HG02678 (cell line): ENCODE data around the gene FGFBP2.
A peak's percentile ranks its signal among the peaks of the same experiment; 100 is the strongest.

Experiments used
- ATAC-seq: cut with Tn5 transposase; IDR thresholded peaks from one replicate; pipeline ENCODE4 v1.9.1; 2021; ENCODE audit warnings: mild to moderate bottlenecking, moderate library complexity; ENCODE audit not compliant: unreplicated experiment

FGFBP2 gene, protein sequence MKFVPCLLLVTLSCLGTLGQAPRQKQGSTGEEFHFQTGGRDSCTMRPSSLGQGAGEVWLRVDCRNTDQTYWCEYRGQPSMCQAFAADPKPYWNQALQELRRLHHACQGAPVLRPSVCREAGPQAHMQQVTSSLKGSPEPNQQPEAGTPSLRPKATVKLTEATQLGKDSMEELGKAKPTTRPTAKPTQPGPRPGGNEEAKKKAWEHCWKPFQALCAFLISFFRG

DNA sequence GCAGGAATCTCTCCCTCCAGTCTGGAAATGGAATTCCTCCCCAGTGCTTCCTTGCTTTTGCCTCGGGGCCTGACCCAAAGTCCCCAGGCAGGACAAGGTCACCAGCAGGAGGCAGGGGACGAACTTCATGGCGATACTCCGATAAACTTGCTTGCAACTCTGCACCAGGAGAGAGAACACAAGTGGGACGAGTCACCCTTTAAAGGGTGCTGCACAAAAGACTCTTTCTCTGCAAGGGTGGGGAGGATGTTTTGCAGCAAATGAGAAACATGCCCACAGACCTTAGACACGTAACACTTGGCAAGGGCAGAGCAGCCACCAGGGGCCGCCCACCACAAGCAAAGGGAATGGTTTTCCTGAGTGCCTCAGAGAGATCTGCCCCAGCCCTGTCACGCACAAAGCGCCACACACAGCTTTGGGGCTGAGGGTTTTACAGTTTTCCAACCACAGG is at the start of gene FGFBP2:
TSS of gene FGFBP2 (minus strand) at position 175 of the 451 bp plus-strand sequence. CDS start at position 129, 46 bp downstream.
- peak; percentile 54 for ATAC-seq

DNA sequence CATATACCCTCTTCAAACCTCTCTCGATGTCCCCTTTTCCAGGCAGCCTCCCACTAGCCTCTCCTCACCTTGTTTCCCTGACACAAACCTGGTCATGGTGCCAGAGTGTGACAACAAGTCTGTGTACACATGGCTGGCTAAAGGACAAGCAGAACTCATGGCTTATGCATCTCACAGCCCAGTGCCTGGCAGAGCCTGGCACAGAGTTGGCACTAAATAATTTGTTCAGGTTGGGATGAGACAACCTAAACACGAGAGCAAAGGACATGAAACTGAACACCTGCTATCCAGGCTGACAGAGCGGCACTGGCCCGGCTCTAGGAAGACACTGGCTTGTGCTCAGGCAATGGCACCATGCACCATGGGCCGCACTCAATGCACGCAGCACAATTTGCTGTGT is 48.2 kb upstream of the FGFBP2 start:
- ATAC-seq, result no peak

DNA sequence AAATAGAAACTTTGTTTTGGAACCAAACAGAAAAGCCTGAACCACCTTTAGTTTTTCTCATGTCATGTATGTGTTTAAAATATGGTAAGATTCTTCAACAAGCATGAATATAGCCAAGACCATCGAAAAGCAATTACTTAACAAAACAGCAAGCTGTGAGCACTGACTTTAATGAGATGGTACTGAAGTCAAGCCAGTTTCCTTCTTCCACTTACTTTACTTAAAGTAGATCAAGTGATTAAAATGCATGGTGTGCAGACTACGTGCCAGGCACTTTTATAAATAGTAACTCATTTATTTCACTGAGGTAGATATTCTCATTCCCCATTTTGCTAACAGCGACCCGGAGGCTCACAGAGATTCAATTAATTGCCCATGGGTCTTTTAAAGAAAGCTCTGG is 46.2 kb upstream of the FGFBP2 start:
- no peak for ATAC-seq

DNA sequence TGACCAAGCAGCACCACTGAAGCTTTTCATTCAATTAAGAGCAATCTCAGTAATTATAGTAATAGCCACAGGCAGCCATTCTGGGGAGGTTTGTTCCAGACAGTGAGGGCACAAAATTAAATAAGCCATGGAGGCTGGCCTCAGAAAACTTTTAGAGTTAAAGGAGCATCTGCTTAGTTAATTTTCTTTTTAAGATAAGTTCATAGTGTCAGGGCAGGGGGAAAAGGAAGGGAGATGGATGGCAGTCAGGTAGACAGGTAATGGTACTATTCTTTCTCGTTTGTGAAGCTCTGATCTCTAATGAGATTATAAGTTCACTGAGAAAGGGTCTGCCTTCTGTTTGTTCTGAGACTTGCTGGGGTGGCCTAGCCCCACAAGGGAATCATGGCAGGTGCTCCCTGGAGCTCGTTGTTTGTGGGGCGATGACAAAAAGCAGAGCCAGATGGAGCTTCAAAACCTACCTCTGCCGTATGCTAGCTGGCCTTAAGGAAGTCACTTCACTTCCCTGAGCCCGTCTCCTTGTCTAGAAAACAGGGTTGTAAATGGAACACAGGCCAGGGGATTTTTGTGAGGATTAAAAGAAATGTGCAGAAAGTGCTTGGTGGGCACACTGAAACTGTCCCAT is 44.6 kb upstream of the FGFBP2 start:
- ATAC-seq, result no peak

DNA sequence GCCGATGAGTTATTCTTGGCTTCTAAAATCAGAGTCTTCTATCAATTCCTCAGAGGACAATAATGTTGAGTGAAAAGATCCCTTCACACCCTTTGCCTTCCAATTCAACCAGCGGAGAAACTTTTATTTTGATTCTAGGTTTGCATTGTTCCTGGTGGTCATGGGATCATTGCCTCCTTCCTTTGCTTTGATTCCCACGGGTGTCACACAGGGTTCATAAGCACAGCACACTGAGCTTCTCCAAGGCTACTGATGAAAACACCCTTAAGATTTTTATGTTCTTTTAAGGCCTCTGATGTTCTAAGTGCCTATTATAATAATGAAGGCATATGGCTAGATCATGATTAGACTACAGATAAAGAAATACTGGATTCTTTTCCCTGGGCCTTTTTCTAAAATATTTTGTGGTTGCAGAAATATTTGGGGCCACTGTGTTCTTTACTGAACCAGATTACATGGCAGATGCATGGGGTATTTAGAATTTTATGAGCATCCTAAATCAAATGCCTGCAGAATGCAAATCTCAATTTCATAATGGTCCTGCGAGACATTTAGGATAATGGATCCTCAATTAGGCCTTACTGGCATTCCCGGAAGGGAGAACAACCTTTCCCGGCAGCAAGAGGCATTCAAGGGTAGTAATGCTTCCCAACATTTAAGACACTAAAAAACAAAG is 43.9 kb upstream of the FGFBP2 start:
- no peak for ATAC-seq

DNA sequence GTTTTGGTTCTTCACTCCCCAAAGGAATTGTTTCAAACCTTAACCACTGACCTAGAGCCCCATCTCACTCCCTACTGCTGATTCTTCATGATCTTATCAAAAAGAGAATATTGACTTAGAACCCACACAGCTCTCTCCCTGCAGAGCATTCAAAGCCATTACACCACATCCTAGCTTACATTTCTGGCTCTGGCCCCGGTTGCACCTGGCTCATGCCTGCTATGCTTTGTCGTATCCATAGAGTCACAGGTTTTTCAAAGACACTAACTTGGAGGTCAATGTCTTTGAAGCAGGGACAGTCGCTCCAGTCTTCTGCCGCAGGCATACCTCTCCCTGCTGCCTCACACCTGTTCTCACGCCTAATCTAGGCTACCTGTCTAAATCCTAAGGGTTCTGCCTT is 42.7 kb upstream of the FGFBP2 start:
- no peak for ATAC-seq

DNA sequence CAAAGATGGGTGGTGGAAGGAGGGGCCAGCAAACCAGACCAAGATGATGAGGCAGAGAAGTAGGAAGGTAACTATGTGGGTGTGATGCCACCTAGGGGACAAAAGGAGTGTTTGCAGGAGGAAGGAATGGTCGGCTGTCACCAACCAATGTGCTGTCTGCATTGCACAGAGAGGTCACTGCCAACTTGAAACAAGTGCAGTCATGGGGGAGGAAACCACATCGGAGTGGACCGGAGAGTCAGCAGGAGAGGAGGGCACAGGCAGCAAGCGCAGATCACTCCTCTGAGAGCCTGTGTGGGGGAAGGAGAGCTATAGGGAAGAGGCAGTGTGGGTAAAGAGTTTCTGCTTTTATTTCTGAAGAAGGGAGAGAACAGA is 38.5 kb upstream of the FGFBP2 start:
- ATAC-seq, result peak; percentile 96

DNA sequence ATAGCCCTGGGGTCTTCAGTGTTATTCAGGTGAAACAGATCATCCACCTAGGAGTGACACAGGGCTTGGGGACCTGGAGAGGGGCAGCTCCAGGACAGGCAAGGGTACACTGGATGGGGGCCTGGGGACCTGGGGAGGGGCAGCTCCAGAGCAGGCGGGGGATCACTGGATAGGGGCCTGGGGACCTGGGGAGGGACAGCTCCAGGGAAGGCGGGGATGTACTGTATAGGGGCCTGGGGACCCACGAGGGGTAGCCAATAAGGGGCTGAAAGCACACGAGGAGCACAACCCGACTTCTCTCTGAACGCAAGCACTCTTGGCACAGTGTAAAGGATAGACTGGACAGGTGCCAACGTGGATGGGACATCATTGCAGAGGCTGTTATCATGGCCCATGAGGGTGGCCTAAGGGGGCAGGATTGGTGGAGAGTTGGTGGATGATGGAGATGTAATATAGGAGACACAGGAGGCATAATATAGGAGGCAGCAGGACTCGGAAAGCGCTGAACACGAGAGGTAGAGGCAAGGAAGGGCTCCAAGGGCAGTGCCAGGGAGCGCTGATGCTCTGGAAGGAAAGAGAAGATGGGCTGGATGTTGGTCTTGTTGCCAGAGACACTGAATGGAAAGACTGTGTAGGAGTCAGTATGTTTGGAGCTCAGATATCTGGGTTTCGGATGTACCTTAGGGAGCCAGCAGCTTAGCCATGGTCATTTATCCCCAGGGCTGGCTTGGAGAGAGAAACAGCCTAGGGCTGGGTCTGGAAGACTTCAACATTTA is 37.9 kb upstream of the FGFBP2 start:
- no peak for ATAC-seq

DNA sequence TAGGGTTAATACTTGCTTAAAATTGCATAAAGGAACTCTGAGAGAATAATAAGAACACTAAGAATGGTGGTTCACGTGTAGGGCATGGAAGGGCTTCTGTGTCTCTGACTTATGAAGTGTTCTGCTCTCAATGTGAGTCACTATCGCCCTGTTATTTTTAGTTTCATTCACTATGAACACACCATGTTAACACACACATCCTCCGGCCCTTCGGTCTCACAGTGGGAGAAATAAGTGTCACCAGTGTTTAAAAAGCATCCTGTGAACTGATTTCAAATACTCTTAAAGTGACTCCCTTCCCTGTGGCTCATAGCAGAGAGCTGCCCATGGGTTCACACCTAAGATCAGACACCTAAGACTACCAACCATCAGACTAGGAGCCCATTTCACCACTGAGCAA is 33.8 kb upstream of the FGFBP2 start:
- no peak for ATAC-seq

DNA sequence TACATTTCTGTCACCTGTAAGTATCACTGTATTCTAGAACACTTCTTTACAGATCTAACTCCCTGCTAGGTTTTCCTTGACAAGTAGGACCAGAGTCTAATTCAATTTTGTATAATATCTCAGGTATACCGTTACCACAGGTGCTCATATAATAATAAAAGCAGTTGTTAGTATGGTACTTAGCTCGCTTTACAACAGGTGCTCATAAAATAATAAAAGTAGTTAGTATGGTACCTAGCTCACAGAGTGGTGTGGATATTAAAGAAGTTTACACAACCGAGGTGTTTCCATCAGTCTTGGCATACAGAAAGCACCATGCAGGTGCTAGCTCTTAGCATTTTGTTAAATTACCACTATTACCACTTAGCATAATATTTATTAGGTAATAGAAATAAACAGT is 32.9 kb upstream of the FGFBP2 start:
- no peak for ATAC-seq

DNA sequence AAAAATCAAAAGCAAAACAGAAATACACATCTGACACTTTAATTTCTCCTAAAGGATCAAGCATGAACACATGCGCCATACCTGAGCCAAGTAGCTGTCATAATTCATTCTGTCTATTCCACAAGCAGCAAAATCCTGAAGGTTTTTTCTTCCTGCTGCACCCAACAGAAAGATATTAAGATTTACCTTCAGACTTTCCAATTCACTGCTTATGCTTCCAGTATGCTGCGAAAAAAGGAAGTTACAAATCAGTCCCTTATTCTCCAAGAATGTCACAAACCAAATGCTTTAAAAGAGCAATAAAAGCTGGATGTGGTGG is 29.2 kb upstream of the FGFBP2 start:
- no peak for ATAC-seq

DNA sequence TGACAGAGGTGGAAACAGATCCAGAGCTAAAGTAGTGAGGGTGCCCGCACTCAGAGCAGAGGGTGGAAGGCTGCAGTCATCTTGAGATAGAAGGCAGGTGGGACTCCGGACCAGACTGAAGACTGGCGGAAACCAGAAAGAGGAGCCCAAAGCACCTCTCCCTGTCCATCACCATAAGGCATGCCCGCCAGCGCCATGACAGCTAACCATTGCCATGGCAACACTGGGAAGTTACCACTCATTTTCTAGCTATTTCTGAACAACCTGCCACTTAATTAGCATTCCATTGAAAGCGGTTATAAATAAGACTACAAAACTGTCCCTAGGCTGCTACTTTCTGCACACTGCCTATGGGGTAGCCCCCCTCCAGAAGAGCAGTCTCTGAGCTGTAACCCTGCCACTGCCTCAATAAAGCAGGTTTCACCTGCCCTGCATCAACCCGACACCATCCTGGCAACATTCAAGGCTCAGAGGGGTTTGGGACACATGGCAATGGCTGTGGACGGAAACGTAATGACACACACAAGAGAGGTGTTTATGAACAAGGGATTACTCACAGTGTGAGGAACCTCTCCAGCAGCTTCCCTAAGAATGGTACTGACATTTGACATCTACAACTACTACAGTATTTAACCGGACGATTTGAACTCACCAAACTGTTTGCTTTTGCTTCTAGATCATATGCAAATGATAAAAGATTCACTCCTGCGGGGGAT is 27.8 kb upstream of the FGFBP2 start:
- ATAC-seq, result no peak

DNA sequence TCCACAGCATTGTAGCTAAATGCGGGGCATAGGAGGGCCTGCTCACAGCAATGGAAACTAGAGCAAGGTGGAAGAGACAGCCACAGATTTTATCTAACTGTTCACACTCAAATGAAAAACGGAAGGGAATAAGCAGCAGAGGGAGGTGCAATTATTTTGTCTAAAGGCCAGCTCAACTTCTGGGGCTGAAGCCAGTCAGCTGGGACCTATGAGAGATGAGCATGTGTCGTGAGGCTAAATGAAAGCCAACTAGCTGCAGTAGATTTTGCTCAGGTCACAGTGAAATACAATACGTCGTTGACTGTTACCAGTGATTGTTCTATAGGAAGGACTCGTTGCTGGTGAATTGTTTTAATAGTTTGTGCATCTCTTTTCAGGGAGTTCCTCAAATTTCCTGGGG is 26.4 kb upstream of the FGFBP2 start:
- no peak for ATAC-seq

DNA sequence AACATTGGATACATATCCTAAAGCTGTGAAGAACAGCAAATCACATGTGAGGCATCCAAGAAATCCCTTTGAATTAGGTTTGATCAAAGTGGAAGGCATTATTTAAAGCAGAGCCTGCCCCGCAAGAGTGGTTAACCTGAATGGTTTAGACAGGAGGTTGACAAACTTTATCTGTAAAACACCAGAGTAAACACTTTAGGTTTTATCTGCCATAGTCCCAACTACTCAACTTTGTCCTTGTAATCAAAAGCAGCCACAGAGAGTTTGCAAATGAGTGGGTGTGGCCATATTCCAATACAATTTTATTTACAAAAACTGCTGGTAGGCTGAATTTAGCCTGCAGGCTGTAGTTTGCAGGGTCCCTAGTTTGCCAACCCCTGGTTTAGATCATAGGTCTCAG is 25.2 kb upstream of the FGFBP2 start:
- no peak for ATAC-seq

DNA sequence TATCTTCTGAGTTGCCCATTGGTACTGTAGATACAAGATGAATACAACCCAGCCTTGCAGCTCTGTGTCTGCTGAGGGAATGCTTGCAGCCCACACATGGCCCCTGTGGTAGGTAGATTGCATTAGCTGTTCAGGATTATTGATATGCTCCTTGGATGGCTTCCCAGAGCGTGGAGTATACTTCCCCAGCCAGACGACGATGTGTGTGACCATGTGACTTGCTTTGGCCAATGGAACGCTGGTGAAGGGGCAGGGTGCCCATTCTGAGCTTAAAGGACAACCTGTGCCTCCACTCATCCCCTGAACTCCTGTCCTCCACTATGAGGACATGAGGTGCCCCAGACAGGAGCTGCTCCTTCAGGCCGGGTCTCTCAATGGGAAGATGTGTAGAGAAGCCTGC is 23.9 kb upstream of the FGFBP2 start:
- no peak for ATAC-seq

DNA sequence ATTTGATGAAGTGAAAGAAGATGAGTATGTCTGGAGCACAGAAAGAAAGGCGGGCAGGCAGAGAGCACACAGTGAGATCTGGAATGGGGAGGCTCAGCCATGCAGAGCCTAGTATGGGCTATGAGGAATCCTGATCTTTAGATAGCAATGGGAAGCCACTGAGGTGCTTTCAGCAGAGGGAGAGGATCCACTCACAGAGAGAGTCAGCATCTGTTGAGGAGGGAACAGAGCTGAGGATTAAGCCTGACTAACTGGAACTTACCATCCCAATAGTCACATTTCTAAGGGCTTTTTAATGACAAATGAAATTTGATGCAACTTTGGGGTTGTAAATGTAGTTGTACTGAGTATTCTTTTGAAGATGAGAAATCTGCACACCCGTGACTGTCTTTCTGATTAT is 20.6 kb upstream of the FGFBP2 start:
- no peak for ATAC-seq

DNA sequence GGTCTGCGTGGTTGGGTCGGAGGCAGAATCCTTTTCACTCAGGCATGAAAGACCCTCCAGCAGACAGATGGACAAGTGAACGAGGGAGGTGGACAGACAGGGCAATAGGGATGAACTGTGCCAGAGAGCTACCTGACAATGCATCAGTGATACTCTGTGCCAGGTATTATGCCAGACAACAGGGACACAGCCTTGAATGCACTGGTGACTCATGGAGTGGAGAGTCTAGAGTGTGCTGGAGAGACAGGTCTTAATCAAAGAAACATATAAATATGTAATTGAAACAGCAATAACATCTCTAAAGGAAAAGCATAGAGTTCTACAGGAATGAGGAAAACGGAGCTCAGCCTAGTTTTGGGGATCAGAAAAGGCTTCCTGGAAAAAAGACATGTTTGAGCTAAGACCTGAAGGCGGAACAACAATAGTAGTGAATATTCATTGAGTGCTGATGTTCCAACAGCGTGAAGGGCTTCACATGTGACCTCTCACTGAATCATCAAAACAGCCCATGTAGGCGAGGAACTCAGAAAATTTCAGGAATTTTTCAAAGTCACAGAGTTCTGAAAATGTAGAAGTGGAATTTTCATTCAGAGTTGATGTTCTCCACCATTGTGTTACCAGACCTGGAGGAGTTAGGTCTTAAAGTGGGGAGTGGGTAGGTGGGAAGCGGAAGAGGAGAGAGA is 20.0 kb upstream of the FGFBP2 start:
- ATAC-seq, result no peak

DNA sequence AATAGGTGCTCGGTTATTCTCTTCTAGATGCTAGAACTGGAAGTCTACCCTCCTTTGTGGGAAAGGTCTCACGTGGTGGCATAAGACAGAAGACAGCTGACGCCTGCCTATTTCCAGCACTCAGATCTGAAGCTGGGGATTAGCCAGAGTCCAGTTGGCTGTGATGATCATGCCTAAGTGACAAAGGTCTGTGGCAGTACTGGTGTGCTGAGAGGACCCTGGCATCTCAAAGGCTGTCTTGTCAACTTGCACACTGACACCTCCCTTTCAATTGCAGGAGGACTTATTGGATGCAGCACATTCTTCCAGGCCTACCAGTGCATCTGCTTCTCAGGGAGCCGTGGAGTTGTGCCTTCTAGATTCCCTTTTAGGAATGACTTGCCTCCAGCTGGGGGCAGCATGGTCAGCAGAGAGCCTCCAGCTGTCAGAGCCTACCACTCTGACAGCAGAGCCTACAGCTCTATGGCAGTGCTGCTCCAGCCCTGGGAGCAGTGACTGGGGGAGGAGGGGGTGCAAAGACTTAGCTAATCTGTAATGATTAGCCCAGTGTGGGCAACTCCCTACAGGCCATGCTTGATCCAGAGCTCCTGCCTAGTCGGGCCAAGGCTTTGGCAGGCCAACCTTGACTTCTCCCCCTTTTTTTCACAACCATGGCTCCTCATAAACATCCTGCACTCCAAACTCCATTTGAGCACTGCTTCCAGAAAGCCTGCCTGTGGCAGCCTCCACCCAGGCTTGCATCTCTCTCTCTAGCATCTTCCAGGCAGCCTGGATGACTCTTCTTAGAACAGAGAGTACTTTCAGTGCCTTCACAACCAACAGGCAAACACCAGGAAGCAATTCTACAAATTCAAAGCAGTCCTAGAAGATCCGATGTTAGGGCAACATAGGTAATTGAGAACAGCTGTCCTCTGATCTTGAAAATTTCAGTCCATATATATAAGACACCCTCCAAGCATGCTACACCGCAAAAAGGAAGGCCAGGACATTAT is 13.8 kb upstream of the FGFBP2 start:
- ATAC-seq, result no peak

DNA sequence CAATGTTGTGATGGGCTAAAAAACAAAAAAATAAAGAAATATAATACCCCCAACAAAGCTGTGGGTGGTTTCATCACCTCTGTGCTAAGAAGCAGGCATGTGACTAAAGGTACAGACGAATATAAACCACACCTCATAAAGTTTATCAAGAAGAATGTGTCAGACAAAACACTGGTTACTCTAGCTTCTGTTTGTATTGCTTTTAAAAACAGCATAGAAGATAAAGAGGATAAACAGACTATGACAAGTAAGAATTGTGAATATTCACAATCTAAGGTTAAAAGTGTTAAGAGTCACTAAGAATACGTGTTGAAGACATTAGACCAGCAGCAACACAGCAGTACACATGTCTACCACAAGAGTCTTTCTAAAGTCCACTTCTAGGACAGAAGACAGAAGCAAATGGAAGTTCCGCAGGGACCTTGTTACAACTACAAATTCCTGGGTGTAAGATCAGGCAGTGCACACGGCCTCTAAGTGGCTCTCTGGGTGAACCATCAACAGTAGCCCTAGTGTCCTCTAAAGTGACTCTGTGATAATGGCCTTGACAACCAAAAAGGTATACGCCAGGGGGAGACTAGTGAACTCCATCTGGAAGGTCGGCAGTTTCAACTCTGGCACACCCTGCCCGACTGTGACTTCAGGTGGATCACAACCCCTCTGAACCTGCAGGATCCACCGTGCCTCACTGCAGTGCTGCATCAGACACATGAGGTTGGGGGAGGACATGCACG is 8.3 kb upstream of the FGFBP2 start:
- ATAC-seq, result no peak
